ENCODE measurements around the gene CCDC12. TPM values are rescaled to one million over a fixed set of nuclear protein-coding genes. Genes with fewer than 3 reads are reported as not detected.

The CCDC12 gene
- total and polyA plus RNA-seq, 9 of the 15 experiments (the other 6 are each of a cell fraction or from before 2014, with no cell fraction given), result 8.9 to 201 (median 86.9) TPM

DNA sequence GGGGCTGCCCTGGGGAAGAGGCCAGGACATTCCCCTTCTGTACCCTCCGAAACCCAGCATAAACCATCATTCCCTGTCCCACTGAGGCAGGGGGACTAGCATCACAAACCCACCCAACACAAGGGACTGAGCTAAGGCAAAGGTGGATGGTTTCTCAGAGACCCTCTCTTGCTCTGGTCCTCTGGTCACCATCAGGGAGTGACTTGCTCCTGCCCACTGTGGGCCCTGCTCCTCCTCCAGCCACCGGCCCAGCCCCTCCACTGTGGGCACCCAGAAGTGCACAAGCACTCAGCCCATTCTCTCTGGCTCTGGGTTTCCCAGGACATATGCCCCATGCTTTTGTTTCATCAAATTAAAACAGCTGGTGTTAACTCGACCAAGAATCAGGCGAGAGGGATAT lies 54.1 kb downstream of the CCDC12 start:
- CTCF ChIA-PET (ENCODE audit: low intra/inter-chr PET ratio), result interaction anchor here (1.0 to 2.7 kb wide), 2 partner anchors 75 to 454 kb away, joined by 4 to 33 read pairs; no protein-coding TSS in a partner anchor
- Histone ChIP-seq H3K27me3 (ENCODE audit: control insufficient read depth in 2 of 2, insufficient read depth in 2 of 2, low read length in 2 of 2) (no peaks in the 10 kb centered on the region), H3K4me1 (replicated peaks in 1 of 2; ENCODE audit: control insufficient read depth in 2 of 2, insufficient read depth in 2 of 2, low read length in 2 of 2) (no peaks in the 10 kb centered on the region), H3K79me2 (ENCODE audit: control insufficient read depth, insufficient read depth, low read length) (peaks cover 6% of the 10 kb centered on the region; the same call in 1 of the 3 replicates), H3K9ac (ENCODE audit: insufficient read depth in 1 of 2, low read depth in 2 of 2, low read length in 2 of 2) (no peak overlapping the region), H3K36me3 (ENCODE audit: control insufficient read depth, insufficient read depth, low read length) (peaks cover 98% of the 10 kb centered on the region), H3K4me3 (no peak overlapping the region), H3K27ac (ENCODE audit: extremely low read depth, low read depth, low read length) (no peak overlapping the region), H2AFZ (ENCODE audit: low read depth, low read length) (no peak overlapping the region), H3K4me2 (ENCODE audit: insufficient read depth, low read length) (no peak overlapping the region), H3K9me3 (replicated peaks; ENCODE audit: control insufficient read depth, insufficient read depth, low read depth, low read length) (no peaks in the 10 kb centered on the region), H4K20me1 (replicated peaks; ENCODE audit: control insufficient read depth, insufficient read depth, low read length) (no peaks in the 10 kb centered on the region; the same call in 1 of the 2 replicates), H3K9me1 (ENCODE audit: control insufficient read depth, insufficient read depth, low read length) (no peaks in the 10 kb centered on the region)
- FAIRE-seq, result no peak
- in situ Hi-C loops (cut with MboI), result no loop called here
- POLR2A ChIA-PET, result interaction anchor here (0.8 to 1.1 kb wide), 5 partner anchors 10 to 487 kb away, joined by 3 to 5 read pairs (median 4); partner anchors contain the start of gene CCDC12
- no peak for DNase-seq (ENCODE audit: extremely low read depth in 1 of 4, low spot score in 3 of 4)
- BruUV-seq (replicated peaks), result no TSS peak
- intact Hi-C loops (cut with micrococcal nuclease), result no loop called here
- 100% methylated on average over 4 of the region's 4 CpGs for WGBS (ENCODE audit: insufficient coverage, low coverage, missing lambda C conversion rate)
- ATAC-seq, result no peak
- TF ChIP-seq, protein P1, sequence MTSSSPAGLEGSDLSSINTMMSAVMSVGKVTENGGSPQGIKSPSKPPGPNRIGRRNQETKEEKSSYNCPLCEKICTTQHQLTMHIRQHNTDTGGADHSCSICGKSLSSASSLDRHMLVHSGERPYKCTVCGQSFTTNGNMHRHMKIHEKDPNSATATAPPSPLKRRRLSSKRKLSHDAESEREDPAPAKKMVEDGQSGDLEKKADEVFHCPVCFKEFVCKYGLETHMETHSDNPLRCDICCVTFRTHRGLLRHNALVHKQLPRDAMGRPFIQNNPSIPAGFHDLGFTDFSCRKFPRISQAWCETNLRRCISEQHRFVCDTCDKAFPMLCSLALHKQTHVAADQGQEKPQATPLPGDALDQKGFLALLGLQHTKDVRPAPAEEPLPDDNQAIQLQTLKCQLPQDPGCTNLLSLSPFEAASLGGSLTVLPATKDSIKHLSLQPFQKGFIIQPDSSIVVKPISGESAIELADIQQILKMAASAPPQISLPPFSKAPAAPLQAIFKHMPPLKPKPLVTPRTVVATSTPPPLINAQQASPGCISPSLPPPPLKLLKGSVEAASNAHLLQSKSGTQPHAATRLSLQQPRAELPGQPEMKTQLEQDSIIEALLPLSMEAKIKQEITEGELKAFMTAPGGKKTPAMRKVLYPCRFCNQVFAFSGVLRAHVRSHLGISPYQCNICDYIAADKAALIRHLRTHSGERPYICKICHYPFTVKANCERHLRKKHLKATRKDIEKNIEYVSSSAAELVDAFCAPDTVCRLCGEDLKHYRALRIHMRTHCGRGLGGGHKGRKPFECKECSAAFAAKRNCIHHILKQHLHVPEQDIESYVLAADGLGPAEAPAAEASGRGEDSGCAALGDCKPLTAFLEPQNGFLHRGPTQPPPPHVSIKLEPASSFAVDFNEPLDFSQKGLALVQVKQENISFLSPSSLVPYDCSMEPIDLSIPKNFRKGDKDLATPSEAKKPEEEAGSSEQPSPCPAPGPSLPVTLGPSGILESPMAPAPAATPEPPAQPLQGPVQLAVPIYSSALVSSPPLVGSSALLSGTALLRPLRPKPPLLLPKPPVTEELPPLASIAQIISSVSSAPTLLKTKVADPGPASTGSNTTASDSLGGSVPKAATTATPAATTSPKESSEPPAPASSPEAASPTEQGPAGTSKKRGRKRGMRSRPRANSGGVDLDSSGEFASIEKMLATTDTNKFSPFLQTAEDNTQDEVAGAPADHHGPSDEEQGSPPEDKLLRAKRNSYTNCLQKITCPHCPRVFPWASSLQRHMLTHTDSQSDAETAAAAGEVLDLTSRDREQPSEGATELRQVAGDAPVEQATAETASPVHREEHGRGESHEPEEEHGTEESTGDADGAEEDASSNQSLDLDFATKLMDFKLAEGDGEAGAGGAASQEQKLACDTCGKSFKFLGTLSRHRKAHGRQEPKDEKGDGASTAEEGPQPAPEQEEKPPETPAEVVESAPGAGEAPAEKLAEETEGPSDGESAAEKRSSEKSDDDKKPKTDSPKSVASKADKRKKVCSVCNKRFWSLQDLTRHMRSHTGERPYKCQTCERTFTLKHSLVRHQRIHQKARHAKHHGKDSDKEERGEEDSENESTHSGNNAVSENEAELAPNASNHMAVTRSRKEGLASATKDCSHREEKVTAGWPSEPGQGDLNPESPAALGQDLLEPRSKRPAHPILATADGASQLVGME (CRISPR knock-in tag; IDR thresholded peaks at IDR 0.05), result no peak
- TF ChIP-seq HNRNPH1 (optimal IDR thresholded peaks at IDR 0.05; ENCODE audit: low read depth, low read length) (no peak), ZNF75A (CRISPR knock-in tag; IDR thresholded peaks at IDR 0.05) (no peak), JUN (IDR thresholded peaks at IDR 0.05; ENCODE audit: borderline replicate concordance, low read depth, low read length) (no peak), JUN (CRISPR knock-in tag; IDR thresholded peaks at IDR 0.05; ENCODE audit: borderline replicate concordance) (no peak), ZNF274 (IDR thresholded peaks at IDR 0.05; ENCODE audit: borderline replicate concordance, low read depth, low read length) (no peak), PPARD (CRISPR knock-in tag; IDR thresholded peaks at IDR 0.05) (no peak), DPF2 (IDR thresholded peaks at IDR 0.05) (no peak), HSF4 (CRISPR knock-in tag; IDR thresholded peaks at IDR 0.05; ENCODE audit: borderline replicate concordance) (no peak), NFXL1 (CRISPR knock-in tag; IDR thresholded peaks at IDR 0.05) (no peak)
- TF ChIP-seq, protein P2, sequence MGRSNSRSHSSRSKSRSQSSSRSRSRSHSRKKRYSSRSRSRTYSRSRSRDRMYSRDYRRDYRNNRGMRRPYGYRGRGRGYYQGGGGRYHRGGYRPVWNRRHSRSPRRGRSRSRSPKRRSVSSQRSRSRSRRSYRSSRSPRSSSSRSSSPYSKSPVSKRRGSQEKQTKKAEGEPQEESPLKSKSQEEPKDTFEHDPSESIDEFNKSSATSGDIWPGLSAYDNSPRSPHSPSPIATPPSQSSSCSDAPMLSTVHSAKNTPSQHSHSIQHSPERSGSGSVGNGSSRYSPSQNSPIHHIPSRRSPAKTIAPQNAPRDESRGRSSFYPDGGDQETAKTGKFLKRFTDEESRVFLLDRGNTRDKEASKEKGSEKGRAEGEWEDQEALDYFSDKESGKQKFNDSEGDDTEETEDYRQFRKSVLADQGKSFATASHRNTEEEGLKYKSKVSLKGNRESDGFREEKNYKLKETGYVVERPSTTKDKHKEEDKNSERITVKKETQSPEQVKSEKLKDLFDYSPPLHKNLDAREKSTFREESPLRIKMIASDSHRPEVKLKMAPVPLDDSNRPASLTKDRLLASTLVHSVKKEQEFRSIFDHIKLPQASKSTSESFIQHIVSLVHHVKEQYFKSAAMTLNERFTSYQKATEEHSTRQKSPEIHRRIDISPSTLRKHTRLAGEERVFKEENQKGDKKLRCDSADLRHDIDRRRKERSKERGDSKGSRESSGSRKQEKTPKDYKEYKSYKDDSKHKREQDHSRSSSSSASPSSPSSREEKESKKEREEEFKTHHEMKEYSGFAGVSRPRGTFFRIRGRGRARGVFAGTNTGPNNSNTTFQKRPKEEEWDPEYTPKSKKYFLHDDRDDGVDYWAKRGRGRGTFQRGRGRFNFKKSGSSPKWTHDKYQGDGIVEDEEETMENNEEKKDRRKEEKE (IDR thresholded peaks at IDR 0.05; ENCODE audit: borderline replicate concordance in 1 of 2, control insufficient read depth in 1 of 2, low read depth in 2 of 2, low read length in 1 of 2), result no peak
- TF ChIP-seq, protein P3, sequence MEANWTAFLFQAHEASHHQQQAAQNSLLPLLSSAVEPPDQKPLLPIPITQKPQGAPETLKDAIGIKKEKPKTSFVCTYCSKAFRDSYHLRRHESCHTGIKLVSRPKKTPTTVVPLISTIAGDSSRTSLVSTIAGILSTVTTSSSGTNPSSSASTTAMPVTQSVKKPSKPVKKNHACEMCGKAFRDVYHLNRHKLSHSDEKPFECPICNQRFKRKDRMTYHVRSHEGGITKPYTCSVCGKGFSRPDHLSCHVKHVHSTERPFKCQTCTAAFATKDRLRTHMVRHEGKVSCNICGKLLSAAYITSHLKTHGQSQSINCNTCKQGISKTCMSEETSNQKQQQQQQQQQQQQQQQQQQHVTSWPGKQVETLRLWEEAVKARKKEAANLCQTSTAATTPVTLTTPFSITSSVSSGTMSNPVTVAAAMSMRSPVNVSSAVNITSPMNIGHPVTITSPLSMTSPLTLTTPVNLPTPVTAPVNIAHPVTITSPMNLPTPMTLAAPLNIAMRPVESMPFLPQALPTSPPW (CRISPR knock-in tag; IDR thresholded peaks at IDR 0.05), result no peak
